ENCODE data around the gene SIL1.

DNA sequence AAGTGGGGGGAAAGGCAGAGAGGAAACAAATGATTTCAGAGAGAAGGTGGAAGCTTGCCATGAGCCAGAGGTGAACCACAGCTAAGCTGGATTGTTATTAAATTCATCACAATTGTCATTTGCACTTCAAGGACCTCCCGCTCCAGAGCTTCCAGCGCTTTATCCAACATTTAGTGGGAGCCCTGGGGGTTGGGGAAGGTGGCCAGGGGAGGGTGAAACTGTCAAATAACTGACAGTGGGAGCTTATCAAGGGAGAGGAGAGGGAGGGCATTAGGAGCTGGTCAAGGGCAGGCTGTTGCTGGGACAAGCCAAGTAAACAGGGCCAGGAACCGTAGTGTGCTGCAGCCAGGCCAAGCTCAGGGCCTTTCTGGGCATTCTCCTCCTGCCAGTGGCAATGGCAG, 71.5 kb downstream of the SIL1 start:
- TF ChIP-seq, protein P1, sequence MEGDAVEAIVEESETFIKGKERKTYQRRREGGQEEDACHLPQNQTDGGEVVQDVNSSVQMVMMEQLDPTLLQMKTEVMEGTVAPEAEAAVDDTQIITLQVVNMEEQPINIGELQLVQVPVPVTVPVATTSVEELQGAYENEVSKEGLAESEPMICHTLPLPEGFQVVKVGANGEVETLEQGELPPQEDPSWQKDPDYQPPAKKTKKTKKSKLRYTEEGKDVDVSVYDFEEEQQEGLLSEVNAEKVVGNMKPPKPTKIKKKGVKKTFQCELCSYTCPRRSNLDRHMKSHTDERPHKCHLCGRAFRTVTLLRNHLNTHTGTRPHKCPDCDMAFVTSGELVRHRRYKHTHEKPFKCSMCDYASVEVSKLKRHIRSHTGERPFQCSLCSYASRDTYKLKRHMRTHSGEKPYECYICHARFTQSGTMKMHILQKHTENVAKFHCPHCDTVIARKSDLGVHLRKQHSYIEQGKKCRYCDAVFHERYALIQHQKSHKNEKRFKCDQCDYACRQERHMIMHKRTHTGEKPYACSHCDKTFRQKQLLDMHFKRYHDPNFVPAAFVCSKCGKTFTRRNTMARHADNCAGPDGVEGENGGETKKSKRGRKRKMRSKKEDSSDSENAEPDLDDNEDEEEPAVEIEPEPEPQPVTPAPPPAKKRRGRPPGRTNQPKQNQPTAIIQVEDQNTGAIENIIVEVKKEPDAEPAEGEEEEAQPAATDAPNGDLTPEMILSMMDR (IDR thresholded peaks at IDR 0.05) = no peak
- TF ChIP-seq POLR2AphosphoS5 (IDR thresholded peaks at IDR 0.05) (no peak), POLR2A (IDR thresholded peaks at IDR 0.05) (no peak)
